ENCODE results near the gene PDE4B. TPM values are rescaled to one million over a fixed set of nuclear protein-coding genes. Genes with fewer than 3 reads are reported as not detected.

The PDE4B gene
- total and polyA plus RNA-seq, 9 donors = 1.7 to 8.2 (median 5.1) TPM

DNA sequence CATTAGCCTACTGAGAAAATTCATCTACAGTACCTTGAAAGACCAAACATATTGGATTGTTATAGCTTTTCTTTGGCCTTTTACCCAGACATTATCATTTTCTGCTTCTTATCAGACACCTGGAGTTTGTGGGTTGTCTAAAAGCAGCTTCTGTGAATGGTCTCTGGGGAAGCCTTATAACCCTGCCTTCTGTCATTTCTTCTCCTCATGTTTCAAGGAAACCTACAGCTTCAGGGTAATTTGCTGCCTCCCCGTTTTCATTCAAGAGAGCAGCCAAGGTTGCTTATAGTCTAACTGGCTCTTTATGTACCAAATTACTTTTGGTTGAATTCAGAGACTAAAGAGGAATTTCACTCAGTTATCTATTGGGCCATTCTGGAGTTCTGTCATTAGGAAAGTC is 453.0 kb downstream of the PDE4B start:
- H3K4me1 ChIP-seq (ENCODE audit: insufficient read depth) = no peaks in the 10 kb centered on the region
- intact Hi-C loops (cut with DNase I) = loop anchor here in 1 of 4 donors (10.0 kb wide), 1 partner anchor 281 kb away; no protein-coding TSS in a partner anchor
- 68 to 87% (median 85%) methylated on average over 1 of the region's 1 CpG for WGBS, 3 donors
- TF ChIP-seq EP300 (IDR thresholded peaks at IDR 0.05) (no peak), POLR2A (IDR thresholded peaks at IDR 0.05) (no peak)
- TF ChIP-seq, protein P1, sequence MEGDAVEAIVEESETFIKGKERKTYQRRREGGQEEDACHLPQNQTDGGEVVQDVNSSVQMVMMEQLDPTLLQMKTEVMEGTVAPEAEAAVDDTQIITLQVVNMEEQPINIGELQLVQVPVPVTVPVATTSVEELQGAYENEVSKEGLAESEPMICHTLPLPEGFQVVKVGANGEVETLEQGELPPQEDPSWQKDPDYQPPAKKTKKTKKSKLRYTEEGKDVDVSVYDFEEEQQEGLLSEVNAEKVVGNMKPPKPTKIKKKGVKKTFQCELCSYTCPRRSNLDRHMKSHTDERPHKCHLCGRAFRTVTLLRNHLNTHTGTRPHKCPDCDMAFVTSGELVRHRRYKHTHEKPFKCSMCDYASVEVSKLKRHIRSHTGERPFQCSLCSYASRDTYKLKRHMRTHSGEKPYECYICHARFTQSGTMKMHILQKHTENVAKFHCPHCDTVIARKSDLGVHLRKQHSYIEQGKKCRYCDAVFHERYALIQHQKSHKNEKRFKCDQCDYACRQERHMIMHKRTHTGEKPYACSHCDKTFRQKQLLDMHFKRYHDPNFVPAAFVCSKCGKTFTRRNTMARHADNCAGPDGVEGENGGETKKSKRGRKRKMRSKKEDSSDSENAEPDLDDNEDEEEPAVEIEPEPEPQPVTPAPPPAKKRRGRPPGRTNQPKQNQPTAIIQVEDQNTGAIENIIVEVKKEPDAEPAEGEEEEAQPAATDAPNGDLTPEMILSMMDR (IDR thresholded peaks at IDR 0.05) = no peak
- H3K27me3 ChIP-seq = no peaks in the 10 kb centered on the region
- no peak overlapping the region for H3K4me3 ChIP-seq
- H3K36me3 ChIP-seq = no peaks in the 10 kb centered on the region
- H3K9me3 ChIP-seq = no peaks in the 10 kb centered on the region
- DNase-seq = no peak
- H3K27ac ChIP-seq = no peak overlapping the region

DNA sequence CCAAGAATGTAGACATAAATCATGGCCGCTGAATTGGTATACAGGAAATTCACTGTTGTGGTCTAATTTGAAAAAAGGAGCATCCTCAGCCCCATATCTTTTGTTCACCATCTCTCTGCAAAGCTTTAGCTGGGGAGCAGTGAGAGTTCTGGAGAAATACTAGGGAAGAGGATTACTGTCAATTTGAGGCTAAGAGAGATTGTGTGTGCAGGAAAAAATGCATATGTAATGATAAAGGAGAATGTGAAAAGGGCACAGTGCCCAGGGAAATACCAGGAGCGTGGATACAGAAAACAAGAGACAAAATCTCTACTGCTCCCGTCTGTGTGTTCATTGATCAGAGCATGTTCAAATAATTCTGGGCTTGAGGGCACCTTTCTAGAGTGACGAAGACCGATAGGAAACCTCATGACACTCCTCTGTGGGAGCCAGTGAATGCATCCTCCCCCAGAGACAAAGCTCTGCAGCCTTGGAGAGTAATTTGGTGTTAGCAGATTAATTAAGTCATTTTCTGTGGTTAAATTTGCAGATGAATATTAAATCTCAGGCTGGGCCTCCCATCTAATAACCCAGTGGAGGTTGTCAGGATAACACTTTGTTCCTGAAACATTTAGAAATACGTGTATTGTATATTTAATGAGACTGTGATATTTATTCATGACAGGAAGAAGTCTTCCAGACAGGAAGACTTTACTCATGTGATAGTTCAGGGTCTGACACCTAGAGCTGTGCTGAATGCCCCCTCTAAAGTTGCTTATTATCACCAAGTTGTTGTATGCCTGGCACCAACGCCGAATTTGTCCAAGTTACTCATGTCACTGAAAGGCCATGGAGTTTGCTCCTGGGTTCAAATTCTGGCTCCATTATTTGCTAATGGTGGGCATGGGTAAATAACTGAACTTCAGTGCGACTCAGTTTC is 453.9 kb downstream of the PDE4B start:
- Histone ChIP-seq H3K4me3 (no peak overlapping the region), H3K36me3 (no peaks in the 10 kb centered on the region), H3K9me3 (no peaks in the 10 kb centered on the region), H3K27ac (no peak overlapping the region), H3K4me1 (ENCODE audit: insufficient read depth) (no peaks in the 10 kb centered on the region), H3K27me3 (no peaks in the 10 kb centered on the region)
- intact Hi-C loops (cut with DNase I) = loop anchor here in 1 of 4 donors (10.0 kb wide), 1 partner anchor 282 kb away; no protein-coding TSS in a partner anchor
- TF ChIP-seq, protein P1 (IDR thresholded peaks at IDR 0.05) = no peak
- TF ChIP-seq POLR2A (IDR thresholded peaks at IDR 0.05) (no peak), EP300 (IDR thresholded peaks at IDR 0.05) (no peak)
- 65 to 73% (median 68%) methylated on average over 9 of the region's 9 CpGs for WGBS, 3 donors
- no peak for DNase-seq

DNA sequence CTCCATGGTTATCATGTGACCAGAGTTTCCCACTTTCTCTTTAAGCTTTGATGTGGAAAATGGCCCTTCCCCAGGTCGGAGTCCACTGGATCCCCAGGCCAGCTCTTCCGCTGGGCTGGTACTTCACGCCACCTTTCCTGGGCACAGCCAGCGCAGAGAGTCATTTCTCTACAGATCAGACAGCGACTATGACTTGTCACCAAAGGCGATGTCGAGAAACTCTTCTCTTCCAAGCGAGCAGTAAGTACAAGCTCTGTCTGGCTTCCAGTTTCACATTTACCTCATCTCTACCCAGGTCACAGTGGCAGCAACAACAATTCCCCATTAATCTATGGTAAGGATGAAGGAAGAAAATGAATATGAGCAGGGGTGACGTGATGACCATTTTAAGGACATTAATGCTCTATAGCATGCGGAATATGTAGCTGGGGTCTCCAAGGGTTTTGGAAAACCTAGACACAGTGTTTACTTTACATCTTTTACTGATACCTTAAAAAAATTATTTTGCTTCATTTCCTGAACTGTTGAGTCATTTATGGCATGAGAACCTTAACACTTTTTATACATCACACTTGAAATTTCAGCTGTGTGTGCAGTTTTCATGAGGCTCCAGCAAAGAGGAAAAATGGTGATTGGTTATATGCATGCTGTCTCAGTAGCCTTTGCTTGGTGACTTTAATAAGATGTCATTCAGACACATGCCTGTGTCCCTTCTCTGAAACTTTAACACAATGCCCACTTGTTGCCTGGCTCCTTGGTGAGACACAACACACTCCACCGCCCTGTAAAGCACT is 454.9 kb downstream of the PDE4B start:
- Histone ChIP-seq H3K9me3 (no peaks in the 10 kb centered on the region), H3K4me1 (ENCODE audit: insufficient read depth) (no peaks in the 10 kb centered on the region), H3K4me3 (no peak overlapping the region), H3K27ac (no peak overlapping the region), H3K36me3 (no peaks in the 10 kb centered on the region), H3K27me3 (no peaks in the 10 kb centered on the region)
- no peak for TF ChIP-seq EP300 (IDR thresholded peaks at IDR 0.05)
- TF ChIP-seq POLR2A (IDR thresholded peaks at IDR 0.05) = no peak
- TF ChIP-seq, protein P1 (IDR thresholded peaks at IDR 0.05) = no peak
- DNase-seq = no peak
- WGBS, 3 donors = 94 to 96% (median 95%) methylated on average over 11 of the region's 11 CpGs
- intact Hi-C loops (cut with DNase I) = loop anchor here in 1 of 4 donors (10.0 kb wide), 1 partner anchor 283 kb away; no protein-coding TSS in a partner anchor

DNA sequence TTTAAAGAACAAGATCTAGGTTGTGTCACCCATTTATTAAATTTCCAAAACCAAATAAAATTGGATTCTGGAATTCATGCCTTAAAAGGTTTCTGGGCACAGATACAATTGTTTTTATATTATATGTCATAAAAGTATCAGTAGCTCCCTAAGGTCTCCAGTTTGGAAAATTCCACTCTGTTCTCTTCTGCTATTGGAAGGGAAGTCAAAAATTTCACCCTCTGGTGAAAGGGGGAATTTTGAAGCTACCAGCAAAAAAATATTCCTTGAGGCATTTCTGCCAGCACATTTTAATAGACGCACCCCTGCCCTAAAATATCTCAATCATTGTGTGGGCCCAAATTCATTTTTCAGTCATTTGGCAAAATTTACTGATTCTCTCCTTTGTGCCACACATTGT is 455.6 kb downstream of the PDE4B start:
- H3K27ac ChIP-seq = no peak overlapping the region
- intact Hi-C loops (cut with DNase I) = loop anchor here in 1 of 4 donors (10.0 kb wide), 1 partner anchor 283 kb away; no protein-coding TSS in a partner anchor
- 53 to 61% (median 58%) methylated on average over 1 of the region's 1 CpG for WGBS, 3 donors

More for the DNA sequence above, 455.6 kb downstream of the PDE4B start:
- Histone ChIP-seq H3K9me3 (no peaks in the 10 kb centered on the region), H3K4me3 (no peak overlapping the region), H3K27me3 (no peaks in the 10 kb centered on the region), H3K36me3 (no peaks in the 10 kb centered on the region), H3K4me1 (ENCODE audit: insufficient read depth) (no peaks in the 10 kb centered on the region)
- no peak for DNase-seq
- TF ChIP-seq POLR2A (IDR thresholded peaks at IDR 0.05) = no peak
- TF ChIP-seq, protein P1 (IDR thresholded peaks at IDR 0.05) = no peak
